Fibroblast of skin of right quadriceps (primary cell): ENCODE data around the gene FAM210B.
A peak's percentile ranks its signal among the peaks of the same experiment; 100 is the strongest.
"Not testable (repeated sequence)": the region's sequence is repeated elsewhere in the genome, so short reads cannot be mapped to it uniquely, and the experiment has no call there.

Experiments used
- DNase-seq: peaks from one replicate; pipeline ENCODE4 v3.0.0-alpha.2; 2013

The FAM210B gene

GRCh38 chr20:56361900-56362299 lies 3.1 kb downstream of the FAM210B start:
- no peak for DNase-seq

- DNase-seq: no peak
Measured at GRCh38 chr20:56362833-56363413, 4.1 kb downstream of the FAM210B start.

- no peak for DNase-seq
Measured at GRCh38 chr20:56363491-56363890, 4.7 kb downstream of the FAM210B start.

- no peak for DNase-seq
Measured at GRCh38 chr20:56368351-56369134, 9.8 kb downstream of the FAM210B start.

GRCh38 chr20:56369179-56369578 lies 10.4 kb downstream of the FAM210B start:
- DNase-seq: no peak

- no peak for DNase-seq
Measured at GRCh38 chr20:56371977-56372376, 13.2 kb downstream of the FAM210B start.

- no peak for DNase-seq
Measured at GRCh38 chr20:56372850-56373249, 14.1 kb downstream of the FAM210B start.

GRCh38 chr20:56373942-56374341 lies 15.2 kb downstream of the FAM210B start:
- DNase-seq: peak; percentile 93

- DNase-seq: no peak
Measured at GRCh38 chr20:56376331-56376730, 17.6 kb downstream of the FAM210B start.

- DNase-seq: no peak
Measured at GRCh38 chr20:56378386-56378785, 19.6 kb downstream of the FAM210B start.

GRCh38 chr20:56380375-56380774 lies 21.6 kb downstream of the FAM210B start:
- no peak for DNase-seq

GRCh38 chr20:56381501-56381900 lies 22.7 kb downstream of the FAM210B start:
- DNase-seq: no peak

- no peak for DNase-seq
Measured at GRCh38 chr20:56382696-56383095, 23.9 kb downstream of the FAM210B start.

- DNase-seq: no peak
Measured at GRCh38 chr20:56383334-56383733, 24.6 kb downstream of the FAM210B start.

GRCh38 chr20:56385130-56385529 lies 26.4 kb downstream of the FAM210B start:
- no peak for DNase-seq

GRCh38 chr20:56386219-56386618 lies 27.4 kb downstream of the FAM210B start:
- no peak for DNase-seq

- DNase-seq: no peak
Measured at GRCh38 chr20:56388882-56389281, 30.1 kb downstream of the FAM210B start.

- DNase-seq: no peak
Measured at GRCh38 chr20:56389807-56390206, 31.0 kb downstream of the FAM210B start.

GRCh38 chr20:56390396-56390795 lies 31.6 kb downstream of the FAM210B start:
- DNase-seq: not testable (repeated sequence)

GRCh38 chr20:56391037-56391436 lies 32.3 kb downstream of the FAM210B start:
- no peak for DNase-seq

GRCh38 chr20:56391596-56392131 lies 32.9 kb downstream of the FAM210B start:
- peak; percentile 6 for DNase-seq

GRCh38 chr20:56392132-56392880 lies 33.5 kb downstream of the FAM210B start, which contains the start of the genes AURKA and CSTF1:
AURKA (minus strand) TSS chr20:56392215; CDS start chr20:56388197, 4,018 bp downstream.
CSTF1 (plus strand) TSS chr20:56392645; CDS start chr20:56395553, 2,908 bp downstream.
- peak; percentile 99 for DNase-seq

GRCh38 chr20:56392881-56393482 lies 34.2 kb downstream of the FAM210B start:
- no peak for DNase-seq
